Astrocyte of the cerebellum (primary cell): ENCODE data around the gene COL25A1.

Experiments
- DNase-seq: peaks from one replicate; pipeline ENCODE4 v3.0.0-alpha.2; 2011; ENCODE audit warnings: low read depth
- H3K4me3 ChIP-seq: 2 replicates; pipeline ENCODE4 v1.5.1; 2011; ENCODE audit warnings: mild to moderate bottlenecking, low read depth, low read length, moderate library complexity
- in situ Hi-C: cut with HindIII; loops from 2 replicates; pipeline ENCODE4 v1.10.0; 2017; ENCODE audit warnings: low sequenced_read_pairs
- TF ChIP-seq, protein P1 (sequence below): IDR thresholded peaks from 2 replicates; pipeline ENCODE4 v1.5.1; 2012; ENCODE audit warnings: low read length, low read depth, moderate library complexity, mild to moderate bottlenecking; ENCODE audit errors: missing control alignments

Gene COL25A1

GRCh38 chr4:109313168-109314133, 11.0 kb upstream of the COL25A1 start:
- no peak for DNase-seq
- TF ChIP-seq, protein P1, sequence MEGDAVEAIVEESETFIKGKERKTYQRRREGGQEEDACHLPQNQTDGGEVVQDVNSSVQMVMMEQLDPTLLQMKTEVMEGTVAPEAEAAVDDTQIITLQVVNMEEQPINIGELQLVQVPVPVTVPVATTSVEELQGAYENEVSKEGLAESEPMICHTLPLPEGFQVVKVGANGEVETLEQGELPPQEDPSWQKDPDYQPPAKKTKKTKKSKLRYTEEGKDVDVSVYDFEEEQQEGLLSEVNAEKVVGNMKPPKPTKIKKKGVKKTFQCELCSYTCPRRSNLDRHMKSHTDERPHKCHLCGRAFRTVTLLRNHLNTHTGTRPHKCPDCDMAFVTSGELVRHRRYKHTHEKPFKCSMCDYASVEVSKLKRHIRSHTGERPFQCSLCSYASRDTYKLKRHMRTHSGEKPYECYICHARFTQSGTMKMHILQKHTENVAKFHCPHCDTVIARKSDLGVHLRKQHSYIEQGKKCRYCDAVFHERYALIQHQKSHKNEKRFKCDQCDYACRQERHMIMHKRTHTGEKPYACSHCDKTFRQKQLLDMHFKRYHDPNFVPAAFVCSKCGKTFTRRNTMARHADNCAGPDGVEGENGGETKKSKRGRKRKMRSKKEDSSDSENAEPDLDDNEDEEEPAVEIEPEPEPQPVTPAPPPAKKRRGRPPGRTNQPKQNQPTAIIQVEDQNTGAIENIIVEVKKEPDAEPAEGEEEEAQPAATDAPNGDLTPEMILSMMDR = no peak
- in situ Hi-C loops = no loop called here
- no peak overlapping the region for H3K4me3 ChIP-seq

DNA sequence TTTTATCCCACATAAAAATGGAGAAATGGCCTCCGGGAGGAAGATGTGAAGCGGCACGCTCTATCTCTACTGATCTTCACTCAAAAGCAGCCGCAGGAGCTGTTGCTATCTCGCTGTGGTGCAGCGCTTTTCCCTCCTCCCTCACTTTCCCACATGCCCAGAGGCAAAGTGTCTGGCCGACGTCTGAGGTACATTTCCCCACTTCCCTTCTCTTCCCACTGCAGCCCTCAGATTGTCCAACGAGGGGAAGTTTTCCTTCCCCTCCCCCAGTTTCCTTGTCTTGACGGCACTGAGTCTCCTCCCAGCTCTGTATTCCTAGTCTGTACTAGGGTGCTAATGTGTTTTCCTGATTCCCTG, 660 bp upstream of the COL25A1 start:
- DNase-seq = no peak
- TF ChIP-seq, protein P1 = no peak
- H3K4me3 ChIP-seq = peak overlapping the region; percentile 54
- in situ Hi-C loops = no loop called here

- DNase-seq = no peak
- peak overlapping the region; percentile 54 for H3K4me3 ChIP-seq
- TF ChIP-seq, protein P1 = no peak
- in situ Hi-C loops = no loop called here
Observed at GRCh38 chr4:109301651-109302360, 652 bp downstream of the COL25A1 start.

DNA sequence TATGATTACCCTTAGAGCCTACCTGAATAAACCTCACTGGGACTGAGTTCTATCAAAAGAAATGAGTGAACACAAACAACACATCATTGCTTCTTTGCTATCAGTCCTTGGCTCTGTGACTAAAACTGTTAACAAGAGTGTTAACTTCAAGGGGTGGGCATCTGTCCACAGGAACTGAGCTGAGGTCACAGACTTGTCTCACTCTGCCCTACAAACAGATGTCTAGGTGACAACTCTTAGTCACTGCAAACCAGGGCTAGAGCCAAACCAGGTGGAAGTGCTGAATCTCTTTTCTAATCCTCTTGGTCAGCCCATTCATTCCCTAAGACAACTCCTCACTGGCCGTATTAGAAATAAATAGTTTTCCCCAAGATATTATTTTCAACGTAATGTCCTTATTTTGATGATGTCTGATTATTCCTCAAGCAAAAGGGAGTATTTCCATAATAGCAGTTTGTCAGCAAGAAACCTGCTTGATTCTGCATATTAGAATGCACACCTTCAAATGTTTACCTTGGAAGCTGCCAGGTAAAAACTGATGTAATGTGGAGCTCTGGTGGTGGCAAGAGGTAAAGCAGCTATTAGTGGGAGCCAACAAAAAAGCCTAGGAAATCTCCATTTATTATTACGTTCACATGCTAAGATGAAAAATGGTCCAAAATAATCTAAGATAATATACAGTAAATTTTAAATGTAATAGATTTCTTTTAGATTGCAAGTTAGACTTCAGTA, 4.0 kb downstream of the COL25A1 start:
- TF ChIP-seq, protein P1 = peak; percentile 72
- no peak for DNase-seq
- no peak overlapping the region for H3K4me3 ChIP-seq
- in situ Hi-C loops = no loop called here

- in situ Hi-C loops = no loop called here
- no peak overlapping the region for H3K4me3 ChIP-seq
- TF ChIP-seq, protein P1 = no peak
- DNase-seq = no peak
Observed at GRCh38 chr4:109296527-109296926, 5.9 kb downstream of the COL25A1 start.

- no peak for DNase-seq
- TF ChIP-seq, protein P1 = no peak
- in situ Hi-C loops = no loop called here
- H3K4me3 ChIP-seq = no peak overlapping the region
Observed at GRCh38 chr4:109295081-109295480, 7.4 kb downstream of the COL25A1 start.
